Colon (tissue), 2 donors: ENCODE measurements around the gene RAP2B.

Experiments
- FAIRE-seq: peaks from 2 replicates; lab custom pipeline; 2012; peaks lifted over from hg19 to GRCh38; lab: Jason Lieb, UNC
- donor health status: control.
- donor health status: control.

Gene RAP2B

GRCh38 chr3:153195349-153195879 is 33.4 kb downstream of the RAP2B start:
- FAIRE-seq: no peak

- FAIRE-seq: no peak
Measured at GRCh38 chr3:153209596-153209995, 47.6 kb downstream of the RAP2B start.

- FAIRE-seq: no peak
Measured at GRCh38 chr3:153210146-153210545, 48.1 kb downstream of the RAP2B start.

- FAIRE-seq: no peak
Measured at GRCh38 chr3:153210660-153211059, 48.6 kb downstream of the RAP2B start.

DNA sequence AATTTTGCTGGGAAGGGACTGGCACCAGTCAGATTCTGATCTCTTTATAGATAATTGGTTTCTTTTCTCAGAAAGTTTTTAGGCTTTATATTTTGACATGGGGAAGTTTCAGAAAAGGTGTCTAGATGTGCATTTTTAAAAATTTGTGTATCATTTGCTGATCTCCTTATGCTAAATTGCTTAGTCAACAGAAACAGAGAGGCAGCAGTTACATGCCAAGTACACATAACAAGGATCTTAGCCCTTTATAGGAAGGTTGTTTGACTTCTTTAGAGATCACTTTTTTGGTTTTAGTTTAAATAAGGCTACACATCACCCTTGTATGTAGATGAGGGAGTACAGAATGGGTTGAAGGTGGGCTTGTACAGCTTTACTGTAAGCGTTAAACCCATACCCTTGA is 53.5 kb downstream of the RAP2B start:
- FAIRE-seq: no peak

DNA sequence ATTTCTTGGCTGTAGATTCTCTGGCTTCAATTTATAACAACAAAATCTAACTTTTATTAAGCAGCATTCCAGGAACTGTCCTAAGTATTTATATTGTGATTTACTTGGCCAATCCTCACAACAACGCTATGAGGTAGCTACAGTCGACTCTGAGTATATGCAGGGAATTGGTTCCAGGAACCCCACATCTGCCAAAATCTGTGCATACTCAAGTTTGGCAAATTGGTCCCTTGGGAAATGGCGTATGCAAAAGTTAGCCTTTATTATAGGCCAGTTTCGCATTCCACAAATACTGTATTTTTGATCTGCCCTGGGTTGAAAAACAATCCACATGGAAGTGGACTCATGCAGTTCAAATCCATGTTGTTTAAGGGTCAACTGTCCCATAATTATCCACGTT is 53.9 kb downstream of the RAP2B start:
- no peak for FAIRE-seq

- FAIRE-seq: no peak
Measured at GRCh38 chr3:153216928-153217327, 54.9 kb downstream of the RAP2B start.

DNA sequence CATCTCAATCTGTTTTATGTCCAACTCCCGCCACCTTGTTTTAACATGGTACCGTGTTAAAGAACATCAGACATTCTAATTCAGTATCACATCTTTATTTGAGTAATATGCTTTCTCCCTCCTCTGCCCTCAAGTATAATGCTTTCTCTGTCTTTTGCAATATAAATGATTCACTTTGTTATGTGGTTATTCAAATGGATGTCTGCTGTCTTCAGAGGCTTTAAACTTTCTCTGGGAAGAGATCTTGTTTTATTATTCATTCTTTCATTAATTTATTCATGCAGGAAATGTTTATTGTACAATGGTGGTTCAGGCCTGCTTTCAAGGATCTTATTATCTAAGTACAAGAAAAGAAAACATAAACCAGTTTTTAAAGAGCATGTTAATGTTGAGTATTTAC is 57.1 kb downstream of the RAP2B start:
- no peak for FAIRE-seq
